ENCODE data around the gene DTNBP1.

GRCh38 chr6:15708231-15708630 is 45.4 kb upstream of the DTNBP1 start:
- TF ChIP-seq CTCF (IDR thresholded peaks at IDR 0.05) (no peak), POLR2A (IDR thresholded peaks at IDR 0.05) (no peak)

All from Peyer's patch (tissue), 4 donors.